22Rv1 (cell line): Measurements from ENCODE around the gene UTF1.

Experiments used
- ZFX ChIP-seq: fragments of 450-650 bp; IDR thresholded peaks from 2 replicates; pipeline ENCODE4 v1.6.1; 2017; ENCODE audit warnings: antibody characterized with exemption, borderline replicate concordance
- TF ChIP-seq, protein P1 (sequence below): fragments of 450-650 bp; IDR thresholded peaks from 2 replicates; pipeline ENCODE4 v1.5.1; 2017; ENCODE audit warnings: mild to moderate bottlenecking

DNA sequence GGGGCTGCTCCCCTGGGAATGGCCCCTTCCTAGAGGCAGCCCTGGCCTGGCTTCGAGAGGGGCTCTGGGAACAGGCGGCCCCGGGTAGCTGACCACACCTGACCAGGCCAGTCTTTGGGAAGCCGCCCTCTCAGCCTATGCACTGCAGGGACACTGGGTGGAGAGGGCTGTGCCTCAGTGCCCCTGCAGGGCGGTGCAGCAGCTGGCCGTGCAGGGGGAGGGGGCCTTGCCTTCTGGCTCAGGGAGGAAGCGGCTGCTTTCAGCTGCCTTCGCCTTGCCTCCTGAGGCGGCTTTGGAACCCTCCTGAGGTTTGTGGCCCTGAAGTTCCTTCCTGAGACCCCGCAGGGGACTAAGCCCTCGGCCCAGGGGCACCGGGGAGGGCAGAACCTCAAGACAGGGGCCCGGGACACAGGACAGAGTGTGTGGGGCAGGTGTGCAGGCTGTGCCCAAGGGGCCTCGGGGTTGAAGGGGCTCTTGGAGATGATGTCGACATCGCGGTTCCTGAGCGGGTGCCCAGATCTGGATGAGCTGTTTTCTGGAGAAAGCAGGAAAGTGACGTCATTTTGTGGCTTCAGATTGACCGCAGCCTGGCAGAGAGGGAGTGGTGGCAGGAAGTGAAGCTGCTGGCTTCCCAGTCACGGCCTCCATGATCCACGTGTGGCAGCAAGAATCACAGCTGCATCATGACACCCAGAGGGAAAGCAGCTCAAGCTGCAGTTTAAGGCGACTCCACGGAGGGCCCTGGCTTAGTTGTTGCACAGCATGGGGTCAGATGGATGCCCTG is 29.0 kb downstream of the UTF1 start:
- TF ChIP-seq, protein P1, sequence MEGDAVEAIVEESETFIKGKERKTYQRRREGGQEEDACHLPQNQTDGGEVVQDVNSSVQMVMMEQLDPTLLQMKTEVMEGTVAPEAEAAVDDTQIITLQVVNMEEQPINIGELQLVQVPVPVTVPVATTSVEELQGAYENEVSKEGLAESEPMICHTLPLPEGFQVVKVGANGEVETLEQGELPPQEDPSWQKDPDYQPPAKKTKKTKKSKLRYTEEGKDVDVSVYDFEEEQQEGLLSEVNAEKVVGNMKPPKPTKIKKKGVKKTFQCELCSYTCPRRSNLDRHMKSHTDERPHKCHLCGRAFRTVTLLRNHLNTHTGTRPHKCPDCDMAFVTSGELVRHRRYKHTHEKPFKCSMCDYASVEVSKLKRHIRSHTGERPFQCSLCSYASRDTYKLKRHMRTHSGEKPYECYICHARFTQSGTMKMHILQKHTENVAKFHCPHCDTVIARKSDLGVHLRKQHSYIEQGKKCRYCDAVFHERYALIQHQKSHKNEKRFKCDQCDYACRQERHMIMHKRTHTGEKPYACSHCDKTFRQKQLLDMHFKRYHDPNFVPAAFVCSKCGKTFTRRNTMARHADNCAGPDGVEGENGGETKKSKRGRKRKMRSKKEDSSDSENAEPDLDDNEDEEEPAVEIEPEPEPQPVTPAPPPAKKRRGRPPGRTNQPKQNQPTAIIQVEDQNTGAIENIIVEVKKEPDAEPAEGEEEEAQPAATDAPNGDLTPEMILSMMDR = no peak
- no peak for TF ChIP-seq ZFX
